ENCODE results near the gene AHCTF1.

AHCTF1 gene

DNA sequence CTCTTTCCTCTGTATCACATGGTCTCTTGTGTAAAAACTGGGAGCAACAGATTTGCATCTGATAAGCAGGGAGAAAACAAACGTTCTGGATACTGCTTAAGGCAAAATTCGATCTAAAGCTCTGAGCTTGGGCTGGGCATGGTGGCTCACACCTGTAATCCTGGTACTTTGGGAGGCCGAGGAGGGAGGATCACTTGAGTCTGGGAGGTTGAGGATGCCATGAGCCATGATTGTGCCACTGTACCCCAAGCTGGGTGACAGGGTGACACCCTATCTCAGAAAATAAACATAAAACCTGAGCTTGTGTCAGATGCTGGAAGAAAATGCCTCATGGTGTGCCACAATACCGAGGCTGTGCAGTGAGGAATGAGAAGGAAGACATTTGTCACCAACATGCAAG is 133.6 kb downstream of the AHCTF1 start:
- DNase-seq: no peak

DNA sequence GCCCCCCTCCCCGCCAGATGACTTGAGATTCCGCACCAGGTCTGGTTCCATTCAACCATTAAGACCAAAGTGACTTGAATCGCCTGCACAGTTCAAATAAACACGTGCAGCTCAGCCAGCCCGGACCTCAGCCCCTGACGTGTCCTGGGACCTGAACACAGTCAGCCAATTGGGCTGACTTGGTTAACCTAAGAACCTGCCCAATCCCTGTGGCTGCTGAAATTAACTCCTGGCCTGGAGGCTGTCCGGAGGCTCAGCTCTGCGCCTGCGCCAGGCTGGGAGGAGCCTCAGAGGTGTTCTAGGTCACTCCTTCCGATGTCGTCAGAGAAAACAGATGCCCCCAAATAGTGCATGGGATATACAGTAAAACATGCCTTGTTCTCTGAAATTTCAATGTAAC is 134.2 kb downstream of the AHCTF1 start:
- DNase-seq: no peak

DNA sequence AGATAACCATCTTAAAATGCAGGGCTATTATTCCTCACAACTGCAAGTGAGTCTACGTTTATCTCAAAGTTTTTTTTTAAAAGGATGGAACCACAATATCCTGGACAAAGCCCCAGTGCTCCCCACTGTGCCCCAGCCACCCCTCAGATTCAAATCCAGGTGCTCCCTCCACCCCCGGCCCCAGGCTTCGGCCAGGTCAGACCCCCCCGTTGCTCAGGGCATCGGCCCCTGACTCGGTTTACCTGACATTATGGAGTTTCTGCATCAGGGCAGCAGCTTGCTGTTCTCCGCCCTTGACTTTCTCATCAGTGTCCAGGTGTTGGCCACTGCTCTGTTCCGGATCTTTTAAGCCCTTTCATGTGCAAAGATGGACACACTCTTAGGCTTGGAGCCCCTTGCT is 134.6 kb downstream of the AHCTF1 start:
- no peak for DNase-seq

DNA sequence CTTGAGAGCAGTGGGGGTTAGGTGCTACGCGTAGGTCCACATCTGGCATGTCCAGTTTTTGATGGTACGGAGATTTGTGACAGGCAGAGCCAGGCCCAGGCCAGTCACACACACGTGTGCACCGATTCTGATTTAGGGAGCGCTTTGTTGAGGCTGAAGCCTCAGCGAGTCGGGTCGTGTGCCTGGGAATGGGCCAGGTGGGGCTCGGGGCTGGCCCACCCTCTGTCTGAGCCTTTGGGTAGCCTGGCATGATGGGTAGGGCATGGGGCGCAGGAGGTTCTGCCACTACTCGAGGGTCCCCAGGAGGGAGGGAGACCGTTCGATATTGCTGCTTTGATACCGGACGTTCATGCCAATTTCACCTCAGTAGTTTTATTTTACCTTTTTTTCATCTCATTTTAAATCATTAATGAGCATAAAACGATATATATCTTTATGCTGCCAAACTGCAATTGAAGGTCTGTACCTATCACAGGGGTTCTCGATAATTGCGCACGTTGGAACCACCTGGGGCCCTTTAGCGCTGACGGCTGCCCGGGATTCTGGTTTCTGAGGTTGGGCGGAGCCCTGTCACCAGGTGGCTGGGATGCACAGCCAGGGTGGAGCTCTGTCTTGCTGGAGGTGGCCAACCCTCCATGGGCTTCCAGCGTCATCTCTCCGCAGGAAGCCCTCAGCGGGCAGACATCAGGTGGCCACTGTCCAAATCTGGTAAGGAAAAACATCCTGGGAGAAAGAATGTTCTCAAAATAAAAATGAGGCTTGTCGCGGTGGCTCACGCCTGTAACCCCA is 135.6 kb downstream of the AHCTF1 start:
- DNase-seq: no peak

DNA sequence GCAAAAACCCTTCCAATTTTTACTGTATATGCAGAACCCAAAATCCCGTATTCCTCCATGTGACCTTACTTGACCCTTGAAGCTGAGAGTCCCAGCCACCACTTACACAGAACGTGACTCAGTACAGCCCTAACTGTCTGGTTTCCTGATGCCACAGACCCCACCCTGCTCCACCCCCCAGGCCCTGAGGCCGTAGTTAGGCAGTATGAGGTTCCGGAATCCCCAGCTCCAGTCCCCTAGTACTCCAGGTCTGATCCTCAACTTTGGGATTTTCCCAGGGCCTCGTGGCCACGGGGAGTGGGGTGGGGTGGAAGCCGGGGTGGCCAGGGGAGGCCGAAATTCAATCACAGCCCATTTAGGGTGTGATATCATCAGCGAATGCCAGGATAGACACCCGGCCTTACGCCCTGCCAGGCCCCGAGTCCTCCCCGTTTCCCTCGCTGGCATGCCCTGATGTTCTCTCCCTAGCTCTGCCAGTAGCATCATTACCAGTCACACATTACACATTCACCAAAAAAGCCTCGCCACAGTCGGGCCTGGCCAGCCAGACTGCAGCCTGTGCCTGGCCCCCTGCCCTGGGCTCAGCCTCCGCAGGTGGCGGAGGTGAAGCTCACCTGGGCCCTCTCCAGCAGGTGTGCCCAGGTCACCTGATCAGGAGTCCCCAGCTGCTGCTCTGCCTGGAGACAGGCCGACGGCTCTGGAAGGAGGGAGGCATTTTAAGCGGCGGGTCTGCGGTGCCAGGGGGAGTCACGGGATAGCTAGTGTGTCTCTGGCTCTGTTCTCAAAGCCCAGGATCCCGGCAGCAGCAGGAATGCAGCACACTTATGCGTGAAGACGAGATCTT is 136.7 kb downstream of the AHCTF1 start:
- no peak for DNase-seq

DNA sequence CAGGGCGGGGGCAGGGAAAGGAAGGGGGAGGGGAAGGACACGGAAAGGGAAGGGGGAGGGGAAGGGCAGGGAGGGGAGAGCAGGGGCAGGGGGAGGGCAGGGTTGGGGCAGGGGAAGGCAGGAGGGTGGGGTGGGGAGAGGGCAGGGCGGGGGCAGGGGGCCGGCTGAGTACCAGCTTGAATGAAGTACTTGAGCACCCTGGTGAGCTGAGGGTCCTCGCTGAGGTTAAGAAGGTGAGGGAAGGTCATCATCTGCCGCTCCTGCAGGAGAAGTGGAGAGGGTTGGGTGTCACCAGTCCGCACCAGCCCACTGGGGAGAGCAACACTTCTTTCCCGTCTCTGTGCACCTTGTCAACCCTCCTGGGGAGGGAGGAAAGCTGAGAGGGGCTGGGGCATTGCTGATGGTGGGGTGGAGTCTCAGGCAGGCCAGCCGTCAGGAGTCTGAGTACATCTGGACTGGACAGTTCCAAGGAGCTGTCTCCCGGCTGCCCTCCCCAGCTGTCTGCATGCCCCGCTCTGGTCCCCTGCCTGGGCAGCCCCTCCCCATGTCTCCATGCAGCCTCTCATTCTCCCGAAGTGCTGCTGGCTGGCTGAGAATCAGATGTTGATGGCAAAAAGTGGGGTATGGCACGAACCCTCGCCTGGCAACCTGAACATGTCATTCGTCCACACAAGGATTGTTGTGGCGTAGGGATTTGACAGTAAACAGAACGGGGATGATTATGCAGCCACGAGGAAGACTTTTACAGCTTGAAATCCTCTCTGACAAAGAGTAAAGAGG is 137.5 kb downstream of the AHCTF1 start:
- DNase-seq: no peak

DNA sequence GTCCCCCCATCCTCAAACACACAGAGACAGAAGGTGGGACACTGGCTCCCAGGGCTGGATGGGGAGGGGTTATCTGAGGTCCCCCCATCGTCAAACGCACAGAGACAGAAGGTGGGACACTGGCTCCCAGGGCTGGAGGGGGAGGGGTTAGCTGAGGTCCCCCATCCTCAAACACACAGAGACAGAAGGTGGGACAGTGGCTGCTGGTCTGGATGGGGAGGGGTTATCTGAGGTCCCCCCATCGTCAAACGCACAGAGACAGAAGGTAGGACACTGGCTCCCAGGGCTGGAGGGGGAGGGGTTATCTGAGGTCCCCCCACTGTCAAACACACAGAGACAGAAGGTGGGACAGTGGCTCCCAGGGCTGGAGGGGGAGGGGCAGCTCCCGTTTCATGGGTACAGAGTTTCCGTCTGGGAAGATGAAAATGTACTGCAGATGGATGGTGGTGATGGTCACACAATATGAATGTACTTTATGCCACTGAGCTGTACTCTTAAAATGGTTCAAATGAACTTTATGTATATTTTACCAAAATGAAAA is 138.3 kb downstream of the AHCTF1 start:
- DNase-seq: no peak

DNA sequence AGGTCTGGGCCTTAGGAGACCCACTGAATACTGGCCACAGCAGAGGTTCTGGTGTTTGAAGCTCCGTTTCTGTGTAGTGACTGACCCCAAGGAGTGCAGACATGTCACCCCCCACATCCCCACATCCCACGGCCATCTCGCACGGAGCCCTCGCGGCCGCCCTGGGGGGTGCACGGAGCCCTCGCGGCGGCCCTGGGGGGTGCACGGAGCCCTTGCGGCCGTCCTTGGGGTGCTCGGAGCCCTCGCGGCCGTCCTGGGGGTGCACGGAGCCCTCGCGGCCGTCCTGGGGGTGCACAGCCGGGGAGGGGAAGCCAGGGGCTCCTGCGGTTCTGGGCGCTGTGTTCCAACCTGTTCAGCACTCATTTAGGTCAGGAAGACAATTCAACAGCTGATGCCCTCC is 139.1 kb downstream of the AHCTF1 start:
- no peak for DNase-seq

DNA sequence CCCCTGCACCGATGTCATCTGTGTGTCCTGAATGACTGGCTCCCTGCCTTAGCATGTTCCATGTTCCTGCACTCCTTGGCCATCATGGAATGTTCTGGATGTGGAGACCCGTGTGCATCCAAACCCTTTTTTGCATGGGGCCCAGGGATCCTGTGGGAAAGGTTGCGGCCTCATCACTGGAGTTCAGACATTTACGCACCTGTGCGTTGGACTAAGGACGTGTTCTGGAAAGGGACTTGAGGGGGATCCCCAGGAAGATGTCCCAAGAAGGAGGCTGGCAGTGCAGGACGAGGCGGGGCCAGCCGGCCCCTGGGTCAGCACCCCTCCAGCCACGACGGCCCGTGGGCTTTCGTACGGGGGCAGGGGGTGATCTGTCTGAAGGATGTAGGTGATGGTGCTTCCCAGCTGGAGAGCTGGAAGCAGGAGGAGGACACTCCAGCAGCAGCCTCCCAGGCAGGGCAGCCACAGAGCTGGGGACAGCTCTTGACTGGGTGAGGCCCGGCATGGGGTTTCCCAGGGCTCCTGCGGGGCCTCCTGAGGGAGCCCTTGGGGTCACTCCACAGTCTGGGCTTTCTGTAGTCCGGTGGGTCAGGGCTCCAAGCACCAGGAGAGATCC is 140.3 kb downstream of the AHCTF1 start:
- DNase-seq: no peak

DNA sequence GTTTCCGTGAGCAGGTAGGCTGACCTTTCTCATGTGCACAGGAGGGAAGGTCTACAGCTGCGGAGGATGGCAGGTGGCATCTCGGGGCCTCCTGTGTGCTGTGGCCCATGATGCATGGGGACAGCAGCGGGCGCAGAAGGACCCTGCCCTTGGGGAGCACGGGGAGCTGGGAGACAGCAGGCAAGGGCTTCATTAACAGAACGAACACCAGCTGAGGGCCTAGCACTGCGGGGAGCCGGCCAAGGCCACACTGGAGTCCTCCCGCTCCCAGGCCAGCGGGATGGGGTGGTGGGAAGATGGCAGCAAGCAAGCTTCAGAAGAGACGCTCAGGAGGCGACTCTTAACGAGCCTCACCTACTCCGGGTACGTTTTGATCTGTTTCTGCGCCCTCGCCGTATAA is 140.9 kb downstream of the AHCTF1 start:
- DNase-seq: no peak

DNA sequence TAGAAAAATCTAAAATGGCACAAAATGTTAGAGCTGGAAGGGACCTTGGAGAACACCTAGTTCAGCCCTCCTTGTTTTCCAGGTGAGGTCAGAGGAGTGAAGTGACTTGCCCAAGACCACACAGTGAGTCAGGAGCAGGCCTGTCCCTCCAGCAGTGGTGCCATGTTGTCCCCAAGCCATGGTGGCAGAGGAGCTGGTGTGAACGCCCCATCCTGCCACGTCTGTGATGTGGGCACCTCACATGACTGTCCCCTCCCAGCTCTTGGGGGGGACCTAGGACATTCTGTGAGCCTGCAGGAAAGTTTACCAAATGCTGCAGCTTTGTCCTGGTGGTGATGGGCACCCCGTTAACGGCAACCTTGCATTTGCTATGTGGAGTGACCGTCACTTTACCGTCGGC is 141.4 kb downstream of the AHCTF1 start:
- DNase-seq: no peak

DNA sequence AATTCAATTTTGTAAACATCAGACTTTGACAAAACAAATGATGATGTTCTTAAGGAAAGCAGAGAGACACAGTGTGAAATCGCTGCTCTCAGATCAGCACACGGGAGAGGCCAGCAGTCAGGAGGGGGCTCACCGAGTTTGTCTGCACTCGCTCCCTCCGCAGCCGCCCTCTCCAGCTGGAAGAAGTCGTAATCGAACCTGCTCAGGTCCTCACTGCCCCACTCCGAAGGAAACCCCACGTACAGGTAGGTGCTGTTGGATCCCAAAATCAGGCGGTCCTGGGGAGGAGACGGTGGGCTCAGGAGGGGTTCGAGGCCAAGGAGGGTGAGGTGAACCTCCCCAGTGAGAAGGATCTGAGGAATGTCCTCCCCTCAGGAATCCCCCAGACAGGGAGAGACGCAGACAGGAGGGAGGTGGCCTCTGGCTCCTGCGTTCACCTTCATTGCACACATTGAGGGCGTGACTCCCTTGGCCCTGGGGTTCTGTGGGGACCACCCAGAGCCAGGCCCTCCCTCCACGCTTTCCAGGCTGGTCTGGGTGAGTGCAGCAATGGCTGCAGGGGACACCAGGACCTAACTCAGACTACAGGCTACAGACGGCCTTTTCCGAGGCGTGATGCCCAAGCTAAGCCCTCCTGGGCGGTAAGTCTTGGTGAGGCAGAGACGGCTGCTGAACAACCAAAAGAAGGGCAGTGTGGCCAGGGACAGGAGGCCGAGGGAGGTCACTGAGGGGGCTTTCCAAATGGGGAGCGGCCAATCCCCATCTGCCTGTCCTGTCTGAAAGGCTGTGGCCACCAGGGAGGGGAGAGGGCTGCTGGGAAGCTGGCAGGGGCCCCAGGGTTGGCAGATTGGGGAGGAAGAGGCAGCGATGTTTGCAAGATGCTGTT is 142.1 kb downstream of the AHCTF1 start:
- no peak for DNase-seq
